Measurements from ENCODE around the gene RFC3.

RFC3 gene

DNA sequence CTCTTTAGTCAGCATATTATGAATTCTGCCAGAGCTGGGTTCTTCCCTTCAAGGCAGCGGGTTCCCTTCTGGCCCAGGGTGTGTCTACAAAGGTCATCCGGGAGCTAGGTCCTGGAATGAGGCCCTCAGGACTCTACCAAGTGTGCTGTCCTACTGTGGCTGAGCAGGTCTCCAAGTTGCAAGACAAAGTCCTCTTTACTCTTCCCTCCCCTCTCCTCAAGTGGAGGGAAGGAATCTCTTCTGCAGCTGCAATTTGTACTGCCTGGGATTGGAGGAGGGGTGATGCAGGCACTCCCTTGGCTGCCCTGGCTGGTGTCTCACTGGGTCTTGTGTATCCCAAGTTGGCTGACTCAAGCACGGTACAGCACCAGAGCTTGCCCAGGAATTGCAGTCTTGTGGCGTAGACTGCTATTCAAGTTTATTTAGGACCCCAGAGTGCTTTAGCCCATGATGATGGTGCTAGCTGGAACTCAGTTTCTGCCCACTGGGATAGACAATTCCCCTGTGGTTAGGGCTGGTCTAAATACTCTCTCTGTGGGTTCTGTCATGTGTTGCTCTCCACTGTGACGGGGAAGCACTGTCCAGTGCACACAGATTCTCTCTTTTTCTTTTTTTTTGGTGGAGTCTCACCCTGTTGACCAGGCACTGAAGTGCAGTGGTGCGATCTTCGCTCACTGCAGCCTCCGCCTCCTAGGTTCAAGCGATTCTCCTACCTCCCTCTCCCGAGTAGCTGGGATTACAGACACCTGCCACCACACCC is 28.5 kb downstream of the RFC3 start:
- Histone ChIP-seq H3K27me3 (ENCODE audit: insufficient read depth, poor library complexity, severe bottlenecking) (no peaks in the 10 kb centered on the region), H3K27ac (replicated peaks) (no peak overlapping the region), H3K4me3 (replicated peaks; ENCODE audit: insufficient read depth, low read length) (no peak overlapping the region)
- no peak for DNase-seq (ENCODE audit: low read depth in 1 of 2, low spot score in 1 of 2)
- TF ChIP-seq GABPA (IDR thresholded peaks at IDR 0.05; ENCODE audit: low read depth) (no peak), POLR2AphosphoS5 (IDR thresholded peaks at IDR 0.05; ENCODE audit: low read depth) (no peak), SPI1 (IDR thresholded peaks at IDR 0.05; ENCODE audit: borderline replicate concordance, low read depth) (no peak)
- TF ChIP-seq, protein P1, sequence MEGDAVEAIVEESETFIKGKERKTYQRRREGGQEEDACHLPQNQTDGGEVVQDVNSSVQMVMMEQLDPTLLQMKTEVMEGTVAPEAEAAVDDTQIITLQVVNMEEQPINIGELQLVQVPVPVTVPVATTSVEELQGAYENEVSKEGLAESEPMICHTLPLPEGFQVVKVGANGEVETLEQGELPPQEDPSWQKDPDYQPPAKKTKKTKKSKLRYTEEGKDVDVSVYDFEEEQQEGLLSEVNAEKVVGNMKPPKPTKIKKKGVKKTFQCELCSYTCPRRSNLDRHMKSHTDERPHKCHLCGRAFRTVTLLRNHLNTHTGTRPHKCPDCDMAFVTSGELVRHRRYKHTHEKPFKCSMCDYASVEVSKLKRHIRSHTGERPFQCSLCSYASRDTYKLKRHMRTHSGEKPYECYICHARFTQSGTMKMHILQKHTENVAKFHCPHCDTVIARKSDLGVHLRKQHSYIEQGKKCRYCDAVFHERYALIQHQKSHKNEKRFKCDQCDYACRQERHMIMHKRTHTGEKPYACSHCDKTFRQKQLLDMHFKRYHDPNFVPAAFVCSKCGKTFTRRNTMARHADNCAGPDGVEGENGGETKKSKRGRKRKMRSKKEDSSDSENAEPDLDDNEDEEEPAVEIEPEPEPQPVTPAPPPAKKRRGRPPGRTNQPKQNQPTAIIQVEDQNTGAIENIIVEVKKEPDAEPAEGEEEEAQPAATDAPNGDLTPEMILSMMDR (IDR thresholded peaks at IDR 0.05; ENCODE audit: insufficient read depth, low read length) = no peak
- TF ChIP-seq, protein P2, sequence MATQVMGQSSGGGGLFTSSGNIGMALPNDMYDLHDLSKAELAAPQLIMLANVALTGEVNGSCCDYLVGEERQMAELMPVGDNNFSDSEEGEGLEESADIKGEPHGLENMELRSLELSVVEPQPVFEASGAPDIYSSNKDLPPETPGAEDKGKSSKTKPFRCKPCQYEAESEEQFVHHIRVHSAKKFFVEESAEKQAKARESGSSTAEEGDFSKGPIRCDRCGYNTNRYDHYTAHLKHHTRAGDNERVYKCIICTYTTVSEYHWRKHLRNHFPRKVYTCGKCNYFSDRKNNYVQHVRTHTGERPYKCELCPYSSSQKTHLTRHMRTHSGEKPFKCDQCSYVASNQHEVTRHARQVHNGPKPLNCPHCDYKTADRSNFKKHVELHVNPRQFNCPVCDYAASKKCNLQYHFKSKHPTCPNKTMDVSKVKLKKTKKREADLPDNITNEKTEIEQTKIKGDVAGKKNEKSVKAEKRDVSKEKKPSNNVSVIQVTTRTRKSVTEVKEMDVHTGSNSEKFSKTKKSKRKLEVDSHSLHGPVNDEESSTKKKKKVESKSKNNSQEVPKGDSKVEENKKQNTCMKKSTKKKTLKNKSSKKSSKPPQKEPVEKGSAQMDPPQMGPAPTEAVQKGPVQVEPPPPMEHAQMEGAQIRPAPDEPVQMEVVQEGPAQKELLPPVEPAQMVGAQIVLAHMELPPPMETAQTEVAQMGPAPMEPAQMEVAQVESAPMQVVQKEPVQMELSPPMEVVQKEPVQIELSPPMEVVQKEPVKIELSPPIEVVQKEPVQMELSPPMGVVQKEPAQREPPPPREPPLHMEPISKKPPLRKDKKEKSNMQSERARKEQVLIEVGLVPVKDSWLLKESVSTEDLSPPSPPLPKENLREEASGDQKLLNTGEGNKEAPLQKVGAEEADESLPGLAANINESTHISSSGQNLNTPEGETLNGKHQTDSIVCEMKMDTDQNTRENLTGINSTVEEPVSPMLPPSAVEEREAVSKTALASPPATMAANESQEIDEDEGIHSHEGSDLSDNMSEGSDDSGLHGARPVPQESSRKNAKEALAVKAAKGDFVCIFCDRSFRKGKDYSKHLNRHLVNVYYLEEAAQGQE (IDR thresholded peaks at IDR 0.05; ENCODE audit: insufficient replicate concordance, low read depth) = no peak

DNA sequence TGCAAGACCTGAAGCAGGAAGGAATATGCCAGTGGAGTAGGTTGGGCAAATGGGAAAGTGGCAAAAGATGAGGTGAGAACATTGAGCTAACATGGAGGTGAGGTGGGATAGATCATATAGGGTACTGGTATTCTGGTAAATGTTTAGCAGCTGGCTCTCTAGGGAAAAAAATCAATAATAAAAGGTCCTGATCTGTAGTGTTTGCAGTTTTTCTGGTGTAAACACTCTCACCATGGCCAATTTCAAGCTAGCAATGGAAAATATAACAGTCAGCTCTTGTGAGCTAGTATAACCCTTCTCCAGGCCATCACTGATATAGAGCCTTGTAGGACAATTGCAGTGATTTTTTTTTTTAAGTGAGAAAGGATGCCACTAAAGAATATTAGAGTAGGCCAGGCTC is 31.3 kb downstream of the RFC3 start:
- H3K4me3 ChIP-seq (replicated peaks; ENCODE audit: insufficient read depth, low read length) = no peak overlapping the region
- DNase-seq (ENCODE audit: low read depth in 1 of 2, low spot score in 1 of 2) = no peak

DNA sequence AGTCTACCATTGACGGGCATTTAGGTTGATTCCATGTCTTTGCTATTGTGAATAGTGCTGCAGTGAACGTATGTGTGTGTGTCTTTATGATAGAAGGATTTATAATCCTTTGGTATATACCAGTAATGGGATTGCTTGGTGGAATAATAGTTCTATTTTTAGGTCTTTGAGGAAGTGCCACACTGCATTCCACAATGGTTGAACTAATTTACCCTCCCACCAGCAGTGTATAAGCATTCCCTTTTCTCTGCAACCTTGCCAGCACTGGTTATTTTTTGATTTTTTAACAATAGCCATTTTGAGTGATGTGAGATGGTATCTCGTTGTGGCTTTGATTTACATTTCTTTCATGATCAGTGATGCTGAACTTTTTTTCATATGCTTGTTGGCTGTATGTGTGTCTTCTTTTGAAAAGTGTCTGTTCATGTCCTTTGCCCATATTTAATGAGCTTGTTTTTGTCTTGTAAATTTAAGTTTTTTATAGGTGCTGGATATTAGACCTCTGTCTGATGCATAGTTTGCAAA is 37.5 kb downstream of the RFC3 start:
- TF ChIP-seq GABPA (IDR thresholded peaks at IDR 0.05; ENCODE audit: low read depth) (no peak), POLR2AphosphoS5 (IDR thresholded peaks at IDR 0.05; ENCODE audit: low read depth) (no peak), SPI1 (IDR thresholded peaks at IDR 0.05; ENCODE audit: borderline replicate concordance, low read depth) (no peak)
- TF ChIP-seq, protein P1 (IDR thresholded peaks at IDR 0.05; ENCODE audit: insufficient read depth, low read length) = no peak
- TF ChIP-seq, protein P2 (IDR thresholded peaks at IDR 0.05; ENCODE audit: insufficient replicate concordance, low read depth) = no peak
- H3K4me3 ChIP-seq (replicated peaks; ENCODE audit: insufficient read depth, low read length) = no peak overlapping the region
- no peak for DNase-seq (ENCODE audit: low read depth in 1 of 2, low spot score in 1 of 2)
- no peak overlapping the region for H3K27ac ChIP-seq (replicated peaks)
- H3K27me3 ChIP-seq (ENCODE audit: insufficient read depth, poor library complexity, severe bottlenecking) = no peaks in the 10 kb centered on the region

More for the DNA sequence above, 31.3 kb downstream of the RFC3 start:
- TF ChIP-seq, protein P1 (IDR thresholded peaks at IDR 0.05; ENCODE audit: insufficient read depth, low read length) = no peak
- TF ChIP-seq, protein P2 (IDR thresholded peaks at IDR 0.05; ENCODE audit: insufficient replicate concordance, low read depth) = no peak
- no peak for TF ChIP-seq POLR2AphosphoS5 (IDR thresholded peaks at IDR 0.05; ENCODE audit: low read depth)
- TF ChIP-seq SPI1 (IDR thresholded peaks at IDR 0.05; ENCODE audit: borderline replicate concordance, low read depth) = no peak
- H3K27me3 ChIP-seq (ENCODE audit: insufficient read depth, poor library complexity, severe bottlenecking) = no peaks in the 10 kb centered on the region
- H3K27ac ChIP-seq (replicated peaks) = no peak overlapping the region
